Measurements from ENCODE around the gene STX8. TPM values are rescaled to one million over a fixed set of nuclear protein-coding genes. Genes with fewer than 3 reads are reported as not detected.

Gene STX8
- total and polyA plus RNA-seq, 4 donors = 14.7 to 39.5 (median 28.7) TPM

- Histone ChIP-seq H3K36me3 (ENCODE audit: control insufficient read depth in 4 of 4, insufficient read depth in 3 of 4, low read depth in 1 of 4, low read length in 3 of 4) (no peaks in the 10 kb centered on the region), H3K27me3 (ENCODE audit: control insufficient read depth in 4 of 4, insufficient read depth in 4 of 4, low read length in 3 of 4) (no peaks in the 10 kb centered on the region), H3K9me3 (ENCODE audit: control insufficient read depth in 4 of 4, low read length in 3 of 4) (no peaks in the 10 kb centered on the region), H3K4me3 (ENCODE audit: low read depth in 1 of 3, low read length in 3 of 3) (no peak overlapping the region), H3K27ac (ENCODE audit: low read depth in 1 of 2, low read length in 2 of 2) (no peak overlapping the region), H3K9ac (ENCODE audit: low read depth in 1 of 2, low read length in 2 of 2) (no peak overlapping the region), H3K4me1 (ENCODE audit: control insufficient read depth in 4 of 4, insufficient read depth in 4 of 4, low read length in 3 of 4) (peaks cover 0 to 24% (median 20%) of the 10 kb centered on the region in 4 donors)
- no peak for DNase-seq (ENCODE audit: low spot score)
- TF ChIP-seq TAF1 (conservative IDR thresholded peaks at IDR 0.05) (no peak), NR2F2 (IDR thresholded peaks at IDR 0.05) (no peak), FOXA1 (IDR thresholded peaks at IDR 0.05) (no peak), REST (IDR thresholded peaks at IDR 0.05) (no peak), EGR1 (IDR thresholded peaks at IDR 0.05; ENCODE audit: low read depth in 2 of 2) (no peak), FOXA2 (IDR thresholded peaks at IDR 0.05) (no peak), YY1 (IDR thresholded peaks at IDR 0.05) (no peak), JUND (IDR thresholded peaks at IDR 0.05) (no peak), ZBTB33 (IDR thresholded peaks at IDR 0.05) (no peak), HNF4A (conservative IDR thresholded peaks at IDR 0.05) (no peak), CTCF (IDR thresholded peaks at IDR 0.05; ENCODE audit: low read depth, low read length, missing input control) (no peak), ATF3 (IDR thresholded peaks at IDR 0.05) (no peak), RXRA (IDR thresholded peaks at IDR 0.05) (no peak), SP1 (IDR thresholded peaks at IDR 0.05) (no peak), GABPA (IDR thresholded peaks at IDR 0.05 in 1 of 2, conservative IDR thresholded peaks at IDR 0.05 in 1 of 2) (no peak), MAX (IDR thresholded peaks at IDR 0.05) (no peak), HNF4G (IDR thresholded peaks at IDR 0.05) (no peak), RAD21 (IDR thresholded peaks at IDR 0.05) (no peak)
- 12% methylated on average over 4 of the region's 4 CpGs for WGBS
These were observed 1.7 kb upstream of the STX8 start for GRCh38 chr17:9577373-9577709.

Measured in liver (tissue), 9 donors.